ENCODE data around the gene SEMA6D. TPM values are rescaled to one million over a fixed set of nuclear protein-coding genes. Genes with fewer than 3 reads are reported as not detected.

SEMA6D gene
- total RNA-seq, result not detected in 2 replicates

- intact Hi-C loops (cut with micrococcal nuclease), result loop anchor here (10.0 kb wide), 1 partner anchor 568 kb away; no protein-coding TSS in a partner anchor
These were observed at the start of gene SEMA6D for GRCh38 chr15:47717036-47717612. Gene SEMA6D, plus strand, starts transcription at chr15:47717505. Its CDS starts 42,294 bp downstream, at chr15:47759799.

- intact Hi-C loops (cut with micrococcal nuclease), result no loop called here
These were observed 48.1 kb upstream of the SEMA6D start for GRCh38 chr15:47669221-47669620.

GRCh38 chr15:47670365-47670764 lies 46.9 kb upstream of the SEMA6D start:
- intact Hi-C loops (cut with micrococcal nuclease), result no loop called here

- intact Hi-C loops (cut with micrococcal nuclease), result no loop called here
These were observed 44.0 kb upstream of the SEMA6D start for GRCh38 chr15:47673232-47673761.

- intact Hi-C loops (cut with micrococcal nuclease), result no loop called here
These were observed 42.6 kb upstream of the SEMA6D start for GRCh38 chr15:47674586-47675232.

GRCh38 chr15:47675735-47676134 lies 41.6 kb upstream of the SEMA6D start:
- intact Hi-C loops (cut with micrococcal nuclease), result no loop called here

- intact Hi-C loops (cut with micrococcal nuclease), result no loop called here
These were observed 39.3 kb upstream of the SEMA6D start for GRCh38 chr15:47678040-47678439.

GRCh38 chr15:47682661-47683060 lies 34.6 kb upstream of the SEMA6D start:
- intact Hi-C loops (cut with micrococcal nuclease), result no loop called here

GRCh38 chr15:47685141-47685870 lies 32.0 kb upstream of the SEMA6D start:
- intact Hi-C loops (cut with micrococcal nuclease), result no loop called here

- intact Hi-C loops (cut with micrococcal nuclease), result no loop called here
These were observed 28.7 kb upstream of the SEMA6D start for GRCh38 chr15:47688573-47689086.

GRCh38 chr15:47689660-47690059 lies 27.6 kb upstream of the SEMA6D start:
- intact Hi-C loops (cut with micrococcal nuclease), result no loop called here

GRCh38 chr15:47691882-47692281 lies 25.4 kb upstream of the SEMA6D start:
- intact Hi-C loops (cut with micrococcal nuclease), result no loop called here

GRCh38 chr15:47696351-47696750 lies 21.0 kb upstream of the SEMA6D start:
- intact Hi-C loops (cut with micrococcal nuclease), result no loop called here

- intact Hi-C loops (cut with micrococcal nuclease), result no loop called here
These were observed 11.9 kb upstream of the SEMA6D start for GRCh38 chr15:47705281-47705997.

GRCh38 chr15:47707391-47707790 lies 9.9 kb upstream of the SEMA6D start:
- intact Hi-C loops (cut with micrococcal nuclease), result no loop called here

GRCh38 chr15:47708161-47708980 lies 8.9 kb upstream of the SEMA6D start:
- intact Hi-C loops (cut with micrococcal nuclease), result no loop called here

- intact Hi-C loops (cut with micrococcal nuclease), result loop anchor here (10.0 kb wide), 1 partner anchor 573 kb away; no protein-coding TSS in a partner anchor
These were observed 5.7 kb upstream of the SEMA6D start for GRCh38 chr15:47711655-47712054.

GRCh38 chr15:47715402-47715801 lies 1.9 kb upstream of the SEMA6D start:
- intact Hi-C loops (cut with micrococcal nuclease), result loop anchor here (10.0 kb wide), 1 partner anchor 569 kb away; no protein-coding TSS in a partner anchor

GRCh38 chr15:47715856-47716445 lies 1.4 kb upstream of the SEMA6D start:
- intact Hi-C loops (cut with micrococcal nuclease), result loop anchor here (10.0 kb wide), 1 partner anchor 569 kb away; no protein-coding TSS in a partner anchor

- intact Hi-C loops (cut with micrococcal nuclease), result loop anchor here (10.0 kb wide), 1 partner anchor 568 kb away; no protein-coding TSS in a partner anchor
These were observed 789 bp upstream of the SEMA6D start for GRCh38 chr15:47716516-47716915.
